IMR-90 (cell line): ENCODE measurements around the gene RELN.

Experiments used
- BHLHE40 ChIP-seq: fragments of 150-350 bp; IDR thresholded peaks from 2 replicates; pipeline ENCODE4 v1.6.1; 2016; ENCODE audit warnings: mild to moderate bottlenecking, low read depth, low read length
- CTCF ChIP-seq: conservative IDR thresholded peaks from 2 replicates; pipeline ENCODE4 v1.5.1; 2012; ENCODE audit warnings: mild to moderate bottlenecking, low read depth, low read length, improper control_type of control experiment
- MAFK ChIP-seq: IDR thresholded peaks from 2 replicates; pipeline ENCODE4 v1.6.1; 2012; ENCODE audit warnings: low read depth, low read length, improper control_type of control experiment
- POLR2A ChIP-seq: IDR thresholded peaks from 2 replicates; pipeline ENCODE4 v1.6.1; 2012; ENCODE audit warnings: mild to moderate bottlenecking, low read depth, low read length
- USF2 ChIP-seq: fragments of 150-350 bp; IDR thresholded peaks from 2 replicates; pipeline ENCODE4 v1.6.1; 2017; ENCODE audit warnings: mild to moderate bottlenecking, antibody characterized with exemption, low read length, low read depth

- TF ChIP-seq CTCF = no peak
- no peak for TF ChIP-seq POLR2A
- TF ChIP-seq MAFK = no peak
- no peak for TF ChIP-seq BHLHE40
- TF ChIP-seq USF2 = no peak
Observed at GRCh38 chr7:103859709-103860108, 129.7 kb downstream of the RELN start.
